ENCODE results near the gene TPRX1. TPM values are rescaled to one million over a fixed set of nuclear protein-coding genes. Genes with fewer than 3 reads are reported as not detected.
A peak's percentile ranks its signal among the peaks of the same experiment; 100 is the strongest.

TPRX1 gene
- total RNA-seq, 3 donors from 2014 or later (not counting 1 experiment from before 2014, with no cell fraction given): not detected

DNA sequence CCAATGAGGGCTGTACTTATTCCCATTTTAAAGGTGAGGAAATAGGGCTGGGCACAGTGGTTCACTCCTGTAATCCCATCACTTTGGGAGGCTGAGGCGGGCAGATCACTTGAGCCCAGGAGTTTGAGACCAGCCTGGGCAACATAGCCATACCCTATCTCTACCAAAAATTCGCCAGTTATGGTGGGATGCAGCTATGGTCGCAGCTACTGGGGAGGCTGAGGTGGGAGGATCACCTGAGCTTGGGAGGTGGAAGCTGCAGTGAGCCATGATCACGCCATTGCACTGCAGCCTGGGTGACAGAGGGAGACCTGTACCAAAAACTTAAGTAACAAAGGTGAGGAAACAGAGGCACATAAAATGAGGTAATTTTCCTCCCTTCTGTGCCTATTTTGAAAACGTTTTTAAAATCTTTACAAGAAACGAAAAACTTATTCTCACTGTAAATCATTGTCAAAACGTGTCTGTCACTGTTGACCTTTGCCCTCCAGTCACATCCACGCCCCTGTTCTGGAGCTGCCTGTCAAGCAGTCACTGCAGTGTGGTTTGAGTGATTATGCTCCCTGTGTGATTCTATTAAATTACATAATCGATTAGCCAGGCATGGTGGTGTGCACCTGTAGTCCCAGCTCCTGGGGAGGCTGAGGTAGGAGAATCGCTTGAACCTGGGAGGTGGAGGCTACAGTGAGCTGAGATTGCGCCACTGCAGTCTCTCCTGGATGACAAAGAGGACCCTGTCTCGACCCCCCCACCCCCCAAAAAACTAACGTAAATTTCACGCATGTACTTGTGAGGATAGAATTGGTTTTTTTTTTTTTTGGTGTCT lies 46.5 kb downstream of the TPRX1 start:
- peak in 1 of 2 donors; percentile 7 for DNase-seq
- H3K27me3 Mint-ChIP-seq (ENCODE audit: low read depth in 2 of 2): no peaks in the 10 kb centered on the region
- WGBS (ENCODE audit: insufficient coverage): 90% methylated on average over 10 of the region's 14 CpGs

DNA sequence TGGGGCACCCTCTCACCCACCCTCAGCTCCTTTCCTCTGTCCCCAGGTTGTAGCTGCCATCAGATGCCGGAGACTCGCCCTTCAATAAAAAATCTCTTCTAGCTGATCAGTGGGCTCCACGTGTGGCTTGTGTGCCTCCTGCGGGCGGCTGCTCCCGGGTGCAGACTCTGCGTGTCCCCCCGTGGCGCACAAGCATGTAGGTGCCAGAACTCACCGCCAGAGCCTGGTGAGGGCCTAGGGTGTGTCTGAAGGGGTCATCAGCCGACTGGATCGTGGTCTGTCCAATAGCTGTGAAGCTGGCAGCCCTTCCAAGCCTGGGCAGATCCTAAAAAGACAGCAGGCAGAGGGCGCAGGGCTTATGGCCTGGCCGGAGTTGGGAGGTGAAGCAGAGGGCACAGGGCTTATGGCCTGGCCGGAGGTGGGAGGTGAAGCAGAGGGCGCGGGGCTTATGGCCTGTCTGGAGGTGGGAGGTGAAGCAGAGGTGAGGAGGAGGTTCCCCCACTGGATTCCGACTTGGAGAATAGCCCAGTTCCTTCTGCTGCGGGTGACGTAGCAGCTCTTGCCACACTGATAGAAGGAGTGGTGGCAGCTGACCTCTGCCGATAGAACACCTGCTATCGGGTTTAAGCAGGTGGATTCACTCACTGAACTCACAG lies 47.3 kb downstream of the TPRX1 start:
- intact Hi-C loops (cut with micrococcal nuclease): no loop called here
- DNase-seq: peak in 1 of 2 donors; percentile 10
- Mint-ChIP-seq H3K27ac (peak overlapping the region in 1 of 2 donors; percentile 78), H3K4me3 (no peak overlapping the region), H3K4me1 (no peaks in the 10 kb centered on the region), H3K27me3 (ENCODE audit: low read depth in 2 of 2) (no peaks in the 10 kb centered on the region), H3K36me3 (peaks cover 11% of the 10 kb centered on the region), H3K9me3 (peaks cover 2 to 3% of the 10 kb centered on the region in 2 donors)
- H3K36me3 ChIP-seq (ENCODE audit: control insufficient read depth, insufficient read depth, low read length): peaks cover 55% of the 10 kb centered on the region
- H3K4me3 ChIP-seq (ENCODE audit: low read length): no peak overlapping the region
- no peaks in the 10 kb centered on the region for H3K27me3 ChIP-seq (ENCODE audit: control insufficient read depth, insufficient read depth, low read length)
- TF ChIP-seq, protein P1, sequence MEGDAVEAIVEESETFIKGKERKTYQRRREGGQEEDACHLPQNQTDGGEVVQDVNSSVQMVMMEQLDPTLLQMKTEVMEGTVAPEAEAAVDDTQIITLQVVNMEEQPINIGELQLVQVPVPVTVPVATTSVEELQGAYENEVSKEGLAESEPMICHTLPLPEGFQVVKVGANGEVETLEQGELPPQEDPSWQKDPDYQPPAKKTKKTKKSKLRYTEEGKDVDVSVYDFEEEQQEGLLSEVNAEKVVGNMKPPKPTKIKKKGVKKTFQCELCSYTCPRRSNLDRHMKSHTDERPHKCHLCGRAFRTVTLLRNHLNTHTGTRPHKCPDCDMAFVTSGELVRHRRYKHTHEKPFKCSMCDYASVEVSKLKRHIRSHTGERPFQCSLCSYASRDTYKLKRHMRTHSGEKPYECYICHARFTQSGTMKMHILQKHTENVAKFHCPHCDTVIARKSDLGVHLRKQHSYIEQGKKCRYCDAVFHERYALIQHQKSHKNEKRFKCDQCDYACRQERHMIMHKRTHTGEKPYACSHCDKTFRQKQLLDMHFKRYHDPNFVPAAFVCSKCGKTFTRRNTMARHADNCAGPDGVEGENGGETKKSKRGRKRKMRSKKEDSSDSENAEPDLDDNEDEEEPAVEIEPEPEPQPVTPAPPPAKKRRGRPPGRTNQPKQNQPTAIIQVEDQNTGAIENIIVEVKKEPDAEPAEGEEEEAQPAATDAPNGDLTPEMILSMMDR (IDR thresholded peaks at IDR 0.05): no peak
- no peak for ATAC-seq
- H3K9me3 ChIP-seq (ENCODE audit: control insufficient read depth, insufficient read depth, low read length): no peaks in the 10 kb centered on the region
- H3K4me1 ChIP-seq (ENCODE audit: control insufficient read depth, insufficient read depth, low read length): no peaks in the 10 kb centered on the region
- WGBS (ENCODE audit: insufficient coverage): 98% methylated on average over 22 of the region's 22 CpGs
- H3K27ac ChIP-seq (ENCODE audit: low read length): no peak overlapping the region

More for the DNA sequence above, 46.5 kb downstream of the TPRX1 start:
- H3K9me3 Mint-ChIP-seq: peaks cover 2 to 3% of the 10 kb centered on the region in 2 donors
- no peaks in the 10 kb centered on the region for H3K9me3 ChIP-seq (ENCODE audit: control insufficient read depth, insufficient read depth, low read length)
- TF ChIP-seq, protein P1 (IDR thresholded peaks at IDR 0.05): no peak
- intact Hi-C loops (cut with micrococcal nuclease): no loop called here
- H3K27me3 ChIP-seq (ENCODE audit: control insufficient read depth, insufficient read depth, low read length): no peaks in the 10 kb centered on the region
- no peak overlapping the region for H3K4me3 Mint-ChIP-seq
- H3K4me1 ChIP-seq (ENCODE audit: control insufficient read depth, insufficient read depth, low read length): no peaks in the 10 kb centered on the region
- peaks cover 47% of the 10 kb centered on the region for H3K36me3 ChIP-seq (ENCODE audit: control insufficient read depth, insufficient read depth, low read length)
- no peak for ATAC-seq
- peak overlapping the region in 1 of 2 donors; percentile 78 for H3K27ac Mint-ChIP-seq
- no peaks in the 10 kb centered on the region for H3K4me1 Mint-ChIP-seq
- H3K27ac ChIP-seq (ENCODE audit: low read length): no peak overlapping the region
- peaks cover 11% of the 10 kb centered on the region for H3K36me3 Mint-ChIP-seq
- no peak overlapping the region for H3K4me3 ChIP-seq (ENCODE audit: low read length)

DNA sequence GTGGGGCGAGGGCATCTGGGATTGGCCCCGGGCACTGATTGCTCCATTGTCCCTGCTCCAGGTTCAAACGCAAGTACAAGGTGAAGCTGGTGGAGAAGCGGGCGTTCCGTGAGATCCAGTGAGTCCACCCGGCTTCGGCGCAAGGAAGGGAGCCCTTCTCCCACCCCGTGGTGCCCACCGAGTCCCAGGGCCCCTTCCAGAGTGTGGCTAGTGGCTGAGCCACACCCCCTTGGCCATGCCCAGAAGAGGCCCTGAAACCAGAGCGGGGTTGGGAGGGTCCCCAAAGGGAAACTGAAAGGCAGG lies 47.8 kb downstream of the TPRX1 start:
- ATAC-seq (no peak), DNase-seq (no peak)
- Mint-ChIP-seq H3K9me3 (peaks cover 2 to 3% of the 10 kb centered on the region in 2 donors), H3K4me3 (no peak overlapping the region), H3K27ac (peak overlapping the region in 1 of 2 donors; percentile 78), H3K36me3 (peaks cover 11% of the 10 kb centered on the region), H3K27me3 (ENCODE audit: low read depth in 2 of 2) (no peaks in the 10 kb centered on the region), H3K4me1 (no peaks in the 10 kb centered on the region)
- H3K4me1 ChIP-seq (ENCODE audit: control insufficient read depth, insufficient read depth, low read length): no peaks in the 10 kb centered on the region
- no peak overlapping the region for H3K4me3 ChIP-seq (ENCODE audit: low read length)
- WGBS (ENCODE audit: insufficient coverage): 98% methylated on average over 12 of the region's 12 CpGs
- intact Hi-C loops (cut with micrococcal nuclease): no loop called here
- peaks cover 57% of the 10 kb centered on the region for H3K36me3 ChIP-seq (ENCODE audit: control insufficient read depth, insufficient read depth, low read length)
- TF ChIP-seq, protein P1 (IDR thresholded peaks at IDR 0.05): no peak
- no peaks in the 10 kb centered on the region for H3K9me3 ChIP-seq (ENCODE audit: control insufficient read depth, insufficient read depth, low read length)
- no peak overlapping the region for H3K27ac ChIP-seq (ENCODE audit: low read length)
- H3K27me3 ChIP-seq (ENCODE audit: control insufficient read depth, insufficient read depth, low read length): no peaks in the 10 kb centered on the region

Measured in natural killer cell (primary cell).